ENCODE data around the gene CCDC141.

Gene CCDC141

GRCh38 chr2:178933493-178933892 lies 116.4 kb downstream of the CCDC141 start:
- H3K4me3 ChIP-seq (ENCODE audit: low read depth, low read length) = no peak overlapping the region
- no peak for DNase-seq (ENCODE audit: low read depth)
- TF ChIP-seq CTCF (IDR thresholded peaks at IDR 0.05; ENCODE audit: control insufficient read depth, extremely low read depth, insufficient read depth) = no peak

- TF ChIP-seq CTCF (IDR thresholded peaks at IDR 0.05; ENCODE audit: control insufficient read depth, extremely low read depth, insufficient read depth) = no peak
- DNase-seq (ENCODE audit: low read depth) = no peak
- H3K4me3 ChIP-seq (ENCODE audit: low read depth, low read length) = no peak overlapping the region
Observed at GRCh38 chr2:178928077-178928476, 121.9 kb downstream of the CCDC141 start.

GRCh38 chr2:178927173-178927572 lies 122.8 kb downstream of the CCDC141 start:
- H3K4me3 ChIP-seq (ENCODE audit: low read depth, low read length) = no peak overlapping the region
- TF ChIP-seq CTCF (IDR thresholded peaks at IDR 0.05; ENCODE audit: control insufficient read depth, extremely low read depth, insufficient read depth) = no peak
- DNase-seq (ENCODE audit: low read depth) = no peak

DNA sequence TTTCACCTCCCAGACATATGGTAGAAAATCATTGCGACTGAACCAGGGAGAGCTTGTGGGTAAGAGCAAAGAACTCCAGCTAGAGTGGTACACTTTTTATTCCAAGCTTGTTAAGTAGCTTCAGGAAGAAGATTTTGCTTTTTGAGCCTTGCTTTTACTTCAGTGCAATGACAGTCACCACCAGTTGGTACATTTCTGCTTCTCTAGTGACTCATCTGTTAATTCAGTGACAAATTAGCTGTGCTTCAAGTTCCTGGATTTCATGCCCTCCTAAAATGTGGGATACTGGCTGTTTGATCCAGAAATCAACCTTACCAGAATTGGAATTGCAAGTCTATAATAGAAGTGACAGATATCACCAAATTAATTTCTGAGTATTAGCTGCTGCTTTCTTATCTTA lies 125.1 kb downstream of the CCDC141 start:
- no peak for DNase-seq (ENCODE audit: low read depth)
- no peak overlapping the region for H3K4me3 ChIP-seq (ENCODE audit: low read depth, low read length)

DNA sequence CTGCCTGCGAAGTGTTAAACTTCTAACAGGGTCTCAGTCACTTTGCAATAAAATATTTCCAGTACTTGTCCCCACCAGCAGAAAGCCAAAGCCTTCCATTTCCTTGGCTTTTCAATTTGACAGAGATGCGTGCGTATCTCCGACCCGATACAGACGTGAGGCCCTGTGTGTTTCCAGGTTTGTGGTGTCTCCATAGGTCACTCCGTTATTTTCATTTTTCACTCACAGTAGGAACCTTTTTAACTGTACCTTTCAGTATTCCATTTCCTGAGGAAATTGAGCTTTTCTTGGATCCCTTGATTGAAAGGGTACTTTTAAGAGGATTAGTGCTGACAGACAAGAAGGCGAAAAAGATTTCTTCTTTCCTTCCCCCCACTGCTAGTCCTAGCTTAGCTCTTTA lies 126.4 kb downstream of the CCDC141 start:
- no peak for TF ChIP-seq CTCF (IDR thresholded peaks at IDR 0.05; ENCODE audit: control insufficient read depth, extremely low read depth, insufficient read depth)
- DNase-seq (ENCODE audit: low read depth) = no peak

More for the DNA sequence above, 125.1 kb downstream of the CCDC141 start:
- TF ChIP-seq CTCF (IDR thresholded peaks at IDR 0.05; ENCODE audit: control insufficient read depth, extremely low read depth, insufficient read depth) = no peak

GRCh38 chr2:178920916-178921513 lies 128.9 kb downstream of the CCDC141 start:
- no peak for DNase-seq (ENCODE audit: low read depth)
- no peak for TF ChIP-seq CTCF (IDR thresholded peaks at IDR 0.05; ENCODE audit: control insufficient read depth, extremely low read depth, insufficient read depth)
- no peak overlapping the region for H3K4me3 ChIP-seq (ENCODE audit: low read depth, low read length)

More for the DNA sequence above, 126.4 kb downstream of the CCDC141 start:
- no peak overlapping the region for H3K4me3 ChIP-seq (ENCODE audit: low read depth, low read length)

DNA sequence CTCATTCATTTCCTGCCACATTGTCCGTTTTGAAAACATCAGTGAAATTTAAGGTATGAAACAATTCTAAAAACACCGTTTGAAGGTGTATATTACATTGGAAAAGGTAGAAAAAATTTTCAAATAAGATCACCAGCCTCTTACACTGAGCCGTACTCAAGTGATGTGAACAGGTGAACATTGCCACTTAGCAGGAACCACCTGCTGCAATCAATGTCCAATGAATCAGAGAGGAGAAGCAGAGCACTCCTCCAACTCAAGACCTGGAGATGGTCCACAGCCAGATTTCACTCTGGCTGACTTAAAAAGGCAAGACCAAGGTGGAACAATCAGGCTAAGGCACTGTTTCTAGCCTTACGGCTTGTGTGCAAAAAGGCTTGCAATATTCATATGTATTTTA lies 132.4 kb downstream of the CCDC141 start:
- no peak overlapping the region for H3K4me3 ChIP-seq (ENCODE audit: low read depth, low read length)
- DNase-seq (ENCODE audit: low read depth) = no peak
- TF ChIP-seq CTCF (IDR thresholded peaks at IDR 0.05; ENCODE audit: control insufficient read depth, extremely low read depth, insufficient read depth) = no peak
